SK-N-SH treated with all-trans-retinoic acid at 6 μM for 48 hours (cell line): ENCODE data around the gene HSPB7.

ENCODE experiments used
- ARNTL ChIP-seq: fragments of 450-650 bp; formaldehyde crosslinking; IDR thresholded peaks from 2 replicates; pipeline ENCODE4 v1.5.0; 2020; ENCODE audit warnings: low read depth, mild to moderate bottlenecking, moderate library complexity, borderline replicate concordance
- CREB5 ChIP-seq: fragments of 250-450 bp; sonication (Bioruptor Pico); IDR thresholded peaks from 2 replicates; pipeline ENCODE4 v1.5.1; 2020; ENCODE audit warnings: low read depth, mild to moderate bottlenecking, moderate library complexity
- ISL1 ChIP-seq: fragments of 250-450 bp; sonication (Bioruptor Pico); IDR thresholded peaks from 2 replicates; pipeline ENCODE4 v2.1.2; 2022; ENCODE audit warnings: mild to moderate bottlenecking, moderate library complexity
- PATZ1 ChIP-seq: fragments of 250-450 bp; sonication (Bioruptor Pico); IDR thresholded peaks from 2 replicates; pipeline ENCODE4 v1.8.0; 2020; ENCODE audit warnings: mild to moderate bottlenecking, moderate library complexity, borderline replicate concordance
- TOX ChIP-seq: fragments of 250-450 bp; sonication (Bioruptor Pico); IDR thresholded peaks from 2 replicates; pipeline ENCODE4 v1.8.0; 2021; ENCODE audit warnings: mild to moderate bottlenecking, moderate library complexity, borderline replicate concordance
- ZFP3 ChIP-seq: fragments of 250-450 bp; sonication (Bioruptor Pico); IDR thresholded peaks from 2 replicates; pipeline ENCODE4 v1.5.0; 2020; ENCODE audit warnings: mild to moderate bottlenecking, moderate library complexity
- ZFP30 ChIP-seq: fragments of 450-650 bp; formaldehyde crosslinking; IDR thresholded peaks from 2 replicates; pipeline ENCODE4 v1.5.0; 2022; ENCODE audit warnings: mild to moderate bottlenecking, moderate library complexity
- ZNF70 ChIP-seq: fragments of 450-650 bp; formaldehyde crosslinking; IDR thresholded peaks from 2 replicates; pipeline ENCODE4 v1.5.0; 2020; ENCODE audit warnings: mild to moderate bottlenecking, moderate library complexity

- TF ChIP-seq ISL1 (CRISPR knock-in tag) = no peak
- TF ChIP-seq ZFP3 = no peak
- TF ChIP-seq TOX (CRISPR knock-in tag) = no peak
- no peak for TF ChIP-seq CREB5
- TF ChIP-seq ARNTL (CRISPR knock-in tag) = no peak
- TF ChIP-seq ZFP30 (CRISPR knock-in tag) = no peak
- TF ChIP-seq PATZ1 (CRISPR knock-in tag) = no peak
- no peak for TF ChIP-seq ZNF70
These were observed 50.9 kb downstream of the HSPB7 start for GRCh38 chr1:15966956-15967344.
